Measurements from ENCODE around the gene DDX3X.

DDX3X gene

GRCh38 chrX:41382714-41383645 lies 49.0 kb downstream of the DDX3X start:
- TF ChIP-seq FOXP2 (optimal IDR thresholded peaks at IDR 0.05; ENCODE audit: borderline replicate concordance, extremely low read depth, extremely low read length, insufficient read depth) (no peak), REST (IDR thresholded peaks at IDR 0.05; ENCODE audit: insufficient read depth in 1 of 2, low read depth in 2 of 2, low read length in 2 of 2) (no peak)

DNA sequence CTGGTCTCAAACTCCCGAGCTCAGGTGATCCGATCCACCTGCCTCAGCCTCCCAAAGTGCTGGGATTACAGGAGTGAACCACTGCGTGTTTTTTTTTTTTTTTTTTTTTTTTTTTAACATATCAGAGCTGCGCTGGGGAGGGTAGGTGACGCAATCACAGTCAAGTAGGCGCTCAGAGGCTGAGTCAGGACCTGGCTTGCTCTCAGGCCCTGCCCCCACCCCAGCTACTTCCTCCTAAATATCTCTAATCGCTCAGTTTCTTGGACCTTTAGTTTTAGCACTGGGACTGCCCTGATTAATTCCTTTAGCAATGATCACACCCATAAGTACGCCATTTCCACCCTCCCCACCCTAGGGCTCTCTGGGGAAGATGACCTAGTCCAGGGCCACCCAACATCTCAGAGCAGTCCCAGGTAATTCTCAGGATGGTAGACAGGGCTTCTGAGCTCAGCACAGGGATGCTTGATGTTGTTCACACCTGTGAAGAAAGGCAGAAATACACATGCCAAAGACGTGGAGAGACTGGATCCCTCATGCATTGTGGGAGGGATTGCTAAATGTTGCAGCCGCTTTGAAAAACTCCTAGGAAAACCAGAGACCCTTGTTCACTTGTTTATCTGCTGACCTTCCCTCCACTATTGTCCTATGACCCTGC lies 50.2 kb downstream of the DDX3X start:
- peak; percentile 33 for TF ChIP-seq FOXP2 (optimal IDR thresholded peaks at IDR 0.05; ENCODE audit: borderline replicate concordance, extremely low read depth, extremely low read length, insufficient read depth)
- TF ChIP-seq SIN3A (IDR thresholded peaks at IDR 0.05; ENCODE audit: borderline replicate concordance, insufficient read depth, low read length), result no peak

- TF ChIP-seq REST (IDR thresholded peaks at IDR 0.05; ENCODE audit: insufficient read depth in 1 of 2, low read depth in 2 of 2, low read length in 2 of 2) (no peak), SIN3A (IDR thresholded peaks at IDR 0.05; ENCODE audit: borderline replicate concordance, insufficient read depth, low read length) (no peak), FOXP2 (optimal IDR thresholded peaks at IDR 0.05; ENCODE audit: borderline replicate concordance, extremely low read depth, extremely low read length, insufficient read depth) (no peak), POLR2AphosphoS5 (IDR thresholded peaks at IDR 0.05; ENCODE audit: low read depth, low read length) (no peak), TAF1 (IDR thresholded peaks at IDR 0.05; ENCODE audit: borderline replicate concordance, insufficient read depth, low read length) (no peak)
These were observed 52.4 kb downstream of the DDX3X start for GRCh38 chrX:41386222-41386990.

DNA sequence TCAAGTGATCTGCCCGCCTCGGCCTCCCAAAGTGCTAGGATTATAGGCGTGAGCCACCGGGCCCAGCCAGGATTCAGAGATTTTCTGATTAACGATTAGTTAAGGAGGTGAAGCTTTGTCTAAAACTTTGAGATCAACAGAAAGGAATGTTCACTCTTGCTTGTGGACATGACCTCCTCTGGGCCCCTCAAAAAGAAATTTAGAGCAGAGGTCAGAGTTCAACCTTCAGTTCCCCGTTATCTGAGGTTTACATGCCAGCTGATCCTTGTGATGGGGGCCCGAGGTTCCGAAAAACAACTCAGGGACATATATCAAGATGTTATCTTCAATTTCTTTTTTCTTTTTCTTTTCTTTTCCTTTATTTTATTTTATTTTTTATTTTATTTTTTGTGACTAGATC lies 54.6 kb downstream of the DDX3X start:
- TF ChIP-seq TAF1 (IDR thresholded peaks at IDR 0.05; ENCODE audit: borderline replicate concordance, insufficient read depth, low read length) (no peak), REST (IDR thresholded peaks at IDR 0.05; ENCODE audit: insufficient read depth in 1 of 2, low read depth in 2 of 2, low read length in 2 of 2) (no peak)

- TF ChIP-seq POLR2AphosphoS5 (IDR thresholded peaks at IDR 0.05; ENCODE audit: low read depth, low read length), result no peak
- TF ChIP-seq SIN3A (IDR thresholded peaks at IDR 0.05; ENCODE audit: borderline replicate concordance, insufficient read depth, low read length), result no peak
- no peak for TF ChIP-seq REST (IDR thresholded peaks at IDR 0.05; ENCODE audit: insufficient read depth in 1 of 2, low read depth in 2 of 2, low read length in 2 of 2)
- TF ChIP-seq FOXP2 (optimal IDR thresholded peaks at IDR 0.05; ENCODE audit: borderline replicate concordance, extremely low read depth, extremely low read length, insufficient read depth), result no peak
- TF ChIP-seq TAF1 (IDR thresholded peaks at IDR 0.05; ENCODE audit: borderline replicate concordance, insufficient read depth, low read length), result no peak
These were observed 55.4 kb downstream of the DDX3X start for GRCh38 chrX:41389311-41389888.

Measured in PFSK-1 (cell line).